Astrocyte of the spinal cord (primary cell): ENCODE results near the gene DCBLD2.

Experiments used
- DNase-seq: peaks from one replicate; pipeline ENCODE4 v3.0.0; 2011; ENCODE audit warnings: low read depth, low spot score
- H3K4me3 ChIP-seq: 2 replicates; pipeline ENCODE4 v1.5.1; 2011; ENCODE audit warnings: low read depth, mild to moderate bottlenecking, low read length, moderate library complexity
- CTCF ChIP-seq: IDR thresholded peaks from 2 replicates; pipeline ENCODE4 v1.5.1; 2012; ENCODE audit warnings: low read depth, mild to moderate bottlenecking, low read length, inconsistent platforms
- in situ Hi-C: cut with HindIII; loops from 2 replicates; pipeline ENCODE4 v1.10.0; 2017; ENCODE audit warnings: low sequenced_read_pairs

Gene DCBLD2

GRCh38 chr3:98780343-98780742, 121.2 kb downstream of the DCBLD2 start:
- no peak overlapping the region for H3K4me3 ChIP-seq
- in situ Hi-C loops = loop anchor here (25.0 kb wide), 1 partner anchor 168 kb away; no protein-coding TSS in a partner anchor
- no peak for TF ChIP-seq CTCF
- DNase-seq = peak; percentile 47

- no peak for TF ChIP-seq CTCF
- H3K4me3 ChIP-seq = no peak overlapping the region
- DNase-seq = peak; percentile 54
- in situ Hi-C loops = loop anchor here (25.0 kb wide), 1 partner anchor 167 kb away; no protein-coding TSS in a partner anchor
Observed at GRCh38 chr3:98779541-98780335, 121.8 kb downstream of the DCBLD2 start.

- in situ Hi-C loops = loop anchor here (25.0 kb wide), 1 partner anchor 167 kb away; no protein-coding TSS in a partner anchor
- H3K4me3 ChIP-seq = no peak overlapping the region
- peak; percentile 89 for DNase-seq
- no peak for TF ChIP-seq CTCF
Observed at GRCh38 chr3:98778852-98779413, 122.6 kb downstream of the DCBLD2 start.

GRCh38 chr3:98778383-98778782, 123.1 kb downstream of the DCBLD2 start:
- no peak for TF ChIP-seq CTCF
- H3K4me3 ChIP-seq = no peak overlapping the region
- in situ Hi-C loops = loop anchor here (25.0 kb wide), 1 partner anchor 166 kb away; no protein-coding TSS in a partner anchor
- DNase-seq = peak; percentile 75

- peak; percentile 55 for DNase-seq
- TF ChIP-seq CTCF = no peak
- no peak overlapping the region for H3K4me3 ChIP-seq
- in situ Hi-C loops = loop anchor here (25.0 kb wide), 1 partner anchor 166 kb away; no protein-coding TSS in a partner anchor
Observed at GRCh38 chr3:98777801-98778220, 123.7 kb downstream of the DCBLD2 start.

GRCh38 chr3:98777286-98777685, 124.2 kb downstream of the DCBLD2 start:
- no peak for DNase-seq
- in situ Hi-C loops = loop anchor here (25.0 kb wide), 1 partner anchor 165 kb away; no protein-coding TSS in a partner anchor
- no peak overlapping the region for H3K4me3 ChIP-seq
- TF ChIP-seq CTCF = no peak
